Myocyte (in vitro differentiated cells): Measurements from ENCODE around the gene TBC1D22A. TPM values are rescaled to one million over a fixed set of nuclear protein-coding genes. Genes with fewer than 3 reads are reported as not detected.
"Not testable (repeated sequence)": the region's sequence is repeated elsewhere in the genome, so short reads cannot be mapped to it uniquely, and the experiment has no call there.

ENCODE experiments used
- DNase-seq: peaks from one replicate; pipeline ENCODE4 v3.0.0-alpha.2; 2012; ENCODE audit warnings: low read depth
- total RNA-seq: library from RNA; depleted of rRNA; stranded (reverse); fragments of >200 nt; gene quantifications from 2 replicates; pipeline ENCODE4 v1.2.3, GENCODE V29; 2014

Gene TBC1D22A
- total RNA-seq, 1 donor from 2014 or later = 15.9 TPM

- peak; percentile 11 for DNase-seq
These were observed 48.7 kb downstream of the TBC1D22A start for GRCh38 chr22:46810856-46811786.

GRCh38 chr22:46812034-46812605, 49.7 kb downstream of the TBC1D22A start:
- peak; percentile 22 for DNase-seq

DNA sequence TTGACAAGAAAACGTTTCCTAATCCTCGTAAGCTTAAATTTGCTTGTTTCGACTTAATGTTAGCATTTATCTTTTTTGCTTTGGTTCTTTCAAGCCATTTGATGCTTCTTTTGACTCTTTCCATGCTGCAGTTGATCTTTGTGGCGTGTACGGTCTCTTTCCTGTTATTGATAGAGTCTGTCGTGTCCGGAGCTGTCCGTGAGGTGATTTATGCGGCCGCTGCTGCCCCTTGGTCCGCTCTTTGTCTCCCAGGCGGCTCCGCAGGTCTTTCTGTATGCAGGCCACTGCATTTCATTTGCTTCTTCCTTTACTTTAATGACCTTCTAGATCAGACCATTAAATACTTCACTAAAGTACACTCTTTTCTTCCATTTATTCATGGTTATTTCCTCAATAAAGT, 50.3 kb downstream of the TBC1D22A start:
- DNase-seq = no peak

DNA sequence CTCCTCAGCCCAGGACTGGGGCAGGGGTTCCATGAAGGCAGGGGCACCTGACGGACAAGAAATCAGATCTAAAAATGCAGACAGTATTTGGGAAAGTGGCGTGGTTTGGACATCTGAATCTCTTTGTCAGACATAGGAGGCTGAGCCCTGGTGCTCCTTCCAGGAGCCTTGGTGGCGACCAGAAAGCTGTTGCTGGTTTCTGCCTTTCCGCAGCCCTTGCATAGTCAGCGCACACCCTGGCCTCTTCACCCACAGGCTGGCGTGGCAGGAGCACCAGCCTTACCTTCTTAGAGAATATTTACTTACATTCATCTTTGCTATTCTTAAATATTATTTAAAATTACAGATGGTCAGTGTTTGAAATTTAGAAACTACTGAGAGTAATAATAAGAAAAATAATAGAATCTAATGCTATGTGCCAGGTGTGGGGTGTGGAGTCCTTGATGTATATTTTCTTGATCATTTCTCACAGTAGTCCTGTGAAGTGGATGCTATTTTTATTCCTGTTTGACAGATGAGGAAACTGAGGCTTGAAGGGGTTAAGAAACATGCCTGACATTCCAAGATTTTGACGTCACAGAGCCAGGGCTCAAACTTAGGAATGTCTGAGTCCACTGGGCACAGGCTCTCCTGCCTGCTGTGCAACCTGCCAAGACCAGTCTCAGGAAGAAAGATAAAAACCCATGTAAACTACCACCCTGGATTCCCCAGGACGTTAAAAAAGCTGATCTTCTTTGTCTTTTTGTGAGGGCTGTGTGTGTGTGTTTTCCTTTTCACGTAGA, 51.6 kb downstream of the TBC1D22A start:
- DNase-seq = peak; percentile 16

- no peak for DNase-seq
These were observed 52.7 kb downstream of the TBC1D22A start for GRCh38 chr22:46815132-46815531.

GRCh38 chr22:46815559-46815895, 53.1 kb downstream of the TBC1D22A start:
- no peak for DNase-seq

GRCh38 chr22:46815896-46816731, 53.7 kb downstream of the TBC1D22A start:
- peak; percentile 11 for DNase-seq

DNA sequence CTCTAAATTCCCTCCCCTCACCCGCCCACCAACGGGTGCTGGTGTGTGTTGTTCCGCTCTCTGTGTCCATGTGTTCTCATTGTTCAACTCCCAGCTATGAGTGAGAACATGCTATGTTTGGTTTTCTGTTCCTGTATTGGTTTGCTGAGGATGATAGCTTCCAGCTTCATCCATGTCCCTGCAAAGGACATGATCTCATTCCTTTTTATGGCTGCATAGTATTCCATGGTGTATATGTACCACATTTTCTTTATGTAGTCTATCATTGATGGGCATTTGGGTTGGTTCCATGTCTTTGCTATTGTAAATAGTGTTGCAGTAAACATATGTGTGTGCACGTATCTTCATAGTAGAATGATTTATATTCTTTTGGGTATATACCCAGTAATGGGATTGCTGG, 54.9 kb downstream of the TBC1D22A start:
- not testable (repeated sequence) for DNase-seq

DNA sequence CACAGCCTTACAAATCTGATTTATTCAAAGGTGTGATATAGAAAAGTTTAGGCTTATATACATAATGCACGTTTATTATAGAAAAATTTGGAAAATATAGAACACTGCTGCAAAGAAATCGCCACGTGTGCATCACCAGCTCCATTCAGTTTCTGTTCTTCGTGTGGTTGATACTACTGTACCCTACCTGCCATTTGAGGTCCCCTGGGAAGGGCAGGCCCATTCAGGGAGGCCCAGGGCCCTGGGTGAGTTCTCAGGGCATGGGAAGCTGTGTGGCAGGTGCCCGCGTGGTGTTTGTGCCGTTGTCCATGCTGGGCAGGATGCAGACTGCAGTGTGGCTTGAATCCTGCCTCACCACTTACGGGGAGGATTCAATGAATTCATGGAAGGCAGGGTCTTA, 60.8 kb downstream of the TBC1D22A start:
- no peak for DNase-seq

DNA sequence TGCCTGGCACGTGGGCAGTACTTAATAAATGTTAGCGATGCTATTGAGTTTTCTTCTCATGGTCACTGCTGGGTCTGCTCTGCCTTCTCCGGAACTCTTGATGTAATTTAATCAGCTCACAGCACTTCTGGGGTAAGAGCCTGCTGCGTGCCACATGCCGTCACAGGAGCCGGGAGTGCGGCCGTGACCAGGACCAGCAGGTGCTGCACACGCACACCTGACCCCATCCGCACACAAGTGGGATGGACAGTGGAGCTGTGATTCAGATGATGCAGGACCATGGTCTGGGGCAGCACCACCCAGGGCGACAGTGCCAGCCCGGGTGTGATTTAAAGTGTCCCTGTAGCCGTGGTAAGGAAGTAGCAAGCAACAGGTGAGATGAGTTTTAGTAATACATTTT, 61.2 kb downstream of the TBC1D22A start:
- no peak for DNase-seq

GRCh38 chr22:46824344-46824909, 62.0 kb downstream of the TBC1D22A start:
- DNase-seq = no peak

- no peak for DNase-seq
These were observed 62.6 kb downstream of the TBC1D22A start for GRCh38 chr22:46824980-46825544.

DNA sequence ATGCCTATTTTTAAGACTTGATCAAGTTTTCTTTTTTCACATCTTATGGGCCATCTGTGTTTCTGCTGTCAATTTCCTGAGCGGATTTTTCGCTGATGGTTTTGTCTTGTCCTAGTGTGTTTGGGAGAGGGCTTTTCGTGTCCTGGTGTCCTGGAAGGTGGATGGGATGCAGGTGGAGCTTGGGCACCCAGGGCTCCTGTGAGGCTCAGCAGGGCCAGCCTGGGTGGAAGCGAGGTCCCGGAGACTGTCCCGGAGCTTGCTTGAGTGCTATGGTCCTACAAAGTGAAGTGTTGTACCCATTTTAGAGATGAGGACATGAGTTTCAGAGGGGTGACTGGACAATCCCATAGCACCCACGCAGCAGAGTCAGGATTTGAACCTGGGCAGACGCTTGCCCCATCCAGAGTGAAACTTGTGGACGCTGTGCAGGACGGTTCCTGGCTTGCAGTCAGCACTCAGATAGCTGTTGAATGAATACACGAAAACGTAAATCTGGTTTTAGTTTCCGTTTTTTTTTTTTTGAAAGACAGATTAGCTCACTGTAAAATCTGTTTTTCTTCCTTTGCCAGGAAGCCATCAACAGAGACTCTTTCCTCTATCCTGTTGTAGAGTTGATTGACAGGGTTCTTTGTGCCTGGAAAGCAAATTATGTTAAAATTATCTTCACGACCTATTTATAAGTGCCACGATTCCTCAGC, 64.1 kb downstream of the TBC1D22A start:
- DNase-seq = no peak

GRCh38 chr22:46827136-46827780, 64.8 kb downstream of the TBC1D22A start:
- DNase-seq = no peak

GRCh38 chr22:46827781-46828180, 65.3 kb downstream of the TBC1D22A start:
- no peak for DNase-seq

- no peak for DNase-seq
These were observed 66.0 kb downstream of the TBC1D22A start for GRCh38 chr22:46828323-46828900.

DNA sequence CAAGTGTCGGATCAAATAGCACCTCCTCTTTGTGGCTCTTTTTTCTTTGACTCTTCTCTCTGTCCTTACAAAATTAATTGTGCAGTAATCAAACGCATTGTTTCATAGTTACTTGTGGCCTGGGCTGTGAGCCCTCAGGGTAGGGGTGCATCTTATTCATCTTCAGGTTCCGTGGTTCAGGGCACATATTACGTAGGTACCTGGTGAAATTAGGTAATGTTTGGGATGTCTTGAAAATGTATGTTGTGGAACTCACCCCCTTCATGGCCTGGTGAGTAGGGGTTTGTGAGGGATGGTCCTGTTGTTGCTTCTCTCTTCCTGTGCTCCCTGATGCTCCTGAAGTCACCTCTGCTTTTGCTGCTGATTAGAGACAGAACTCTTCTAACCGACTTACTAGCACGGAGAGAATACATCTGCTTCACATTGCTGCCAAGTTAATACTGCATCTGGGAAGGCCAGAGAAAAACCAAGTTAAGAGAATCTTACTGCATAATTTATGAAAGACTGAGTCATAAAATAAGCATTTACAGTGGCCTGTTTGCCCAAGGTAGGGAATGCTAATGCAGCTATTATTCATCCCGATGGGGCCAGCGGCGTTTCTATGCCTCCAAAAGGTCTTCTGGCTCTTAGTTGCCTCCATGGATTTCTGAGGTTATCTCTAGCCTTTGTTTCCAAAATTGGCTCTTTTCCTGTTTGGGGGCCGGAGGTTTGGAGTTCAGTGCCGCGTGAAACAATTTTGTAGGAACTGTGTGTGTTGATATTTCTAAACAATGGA, 66.9 kb downstream of the TBC1D22A start:
- DNase-seq = peak; percentile 73
